Suprapubic skin (tissue), 4 donors: Measurements from ENCODE around the gene MAEA.

Source experiments
- CTCF ChIP-seq, 2 donors: fragments of 200-600 bp in 1 of 2; fragments of 450-650 bp in 1 of 2; sonication (generic) in 1 of 2; IDR thresholded peaks; one replicate each; pipeline ENCODE4 v1.5.1; 2016 to 2019; ENCODE audit warnings: antibody characterized with exemption in 2 of 2, mild to moderate bottlenecking in 1 of 2, moderate library complexity in 1 of 2
- EP300 ChIP-seq: sonication (generic); formaldehyde crosslinking; IDR thresholded peaks from one replicate; pipeline ENCODE4 v1.6.1; 2017; ENCODE audit warnings: antibody characterized with exemption
- POLR2A ChIP-seq, 2 donors: fragments of 450-650 bp; IDR thresholded peaks; one replicate each; pipeline ENCODE4 v1.6.1; 2017; ENCODE audit warnings: antibody characterized with exemption in 2 of 2, mild to moderate bottlenecking in 2 of 2, moderate library complexity in 2 of 2
- POLR2AphosphoS5 ChIP-seq, 3 donors: sonication (generic); formaldehyde crosslinking; IDR thresholded peaks; one replicate each; pipeline ENCODE4 v1.6.1; 2017; ENCODE audit warnings: antibody characterized with exemption in 3 of 3

DNA sequence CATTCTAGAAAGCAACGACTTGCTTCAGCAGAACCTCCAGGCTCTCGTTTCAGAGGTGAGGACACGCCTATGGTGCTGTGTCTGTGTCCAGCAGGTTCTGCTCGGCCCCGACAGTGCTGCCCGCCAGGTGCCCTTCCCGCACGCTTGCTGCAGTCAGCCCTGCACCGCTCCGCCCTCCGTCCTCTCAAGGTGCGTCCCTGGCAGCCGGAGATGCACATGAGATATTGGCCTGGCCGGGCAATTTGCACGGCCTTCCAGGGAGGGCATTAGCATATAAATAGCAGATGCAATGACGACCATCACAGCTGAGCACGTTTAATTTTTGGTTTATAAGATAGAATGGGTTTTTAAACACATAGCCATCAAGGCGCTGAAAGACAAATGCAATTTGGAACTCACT lies 71.7 kb downstream of the MAEA start:
- TF ChIP-seq POLR2A (IDR thresholded peaks at IDR 0.05) (no peak), CTCF (IDR thresholded peaks at IDR 0.05) (no peak), POLR2AphosphoS5 (IDR thresholded peaks at IDR 0.05) (no peak), EP300 (no peak)
